ENCODE results near the gene PEX10. TPM values are rescaled to one million over a fixed set of nuclear protein-coding genes. Genes with fewer than 3 reads are reported as not detected.

Gene PEX10
- polyA plus RNA-seq, 5 donors, result 14.7 to 24.8 (median 18.3) TPM

- DNase-seq, result no peak
Measured at GRCh38 chr1:2406451-2407041, 5.8 kb downstream of the PEX10 start.

- no peak for DNase-seq
Measured at GRCh38 chr1:2405588-2406295, 6.6 kb downstream of the PEX10 start.

GRCh38 chr1:2404890-2405511, 7.4 kb downstream of the PEX10 start:
- no peak for DNase-seq

- no peak for DNase-seq
Measured at GRCh38 chr1:2404142-2404889, 8.0 kb downstream of the PEX10 start.

- no peak for DNase-seq
Measured at GRCh38 chr1:2403273-2403672, 9.1 kb downstream of the PEX10 start.

GRCh38 chr1:2402420-2402819, 9.9 kb downstream of the PEX10 start:
- DNase-seq, result no peak

GRCh38 chr1:2400950-2401649, 11.3 kb downstream of the PEX10 start:
- DNase-seq, result no peak

GRCh38 chr1:2400576-2400909, 11.8 kb downstream of the PEX10 start:
- no peak for DNase-seq

GRCh38 chr1:2399890-2400575, 12.3 kb downstream of the PEX10 start:
- no peak for DNase-seq

GRCh38 chr1:2398871-2399270, 13.5 kb downstream of the PEX10 start:
- no peak for DNase-seq

GRCh38 chr1:2397007-2397679, 15.2 kb downstream of the PEX10 start:
- DNase-seq, result no peak

- DNase-seq, result no peak
Measured at GRCh38 chr1:2396476-2396875, 15.9 kb downstream of the PEX10 start.

GRCh38 chr1:2396059-2396458, 16.3 kb downstream of the PEX10 start:
- DNase-seq, result no peak

- no peak for DNase-seq
Measured at GRCh38 chr1:2395245-2395644, 17.1 kb downstream of the PEX10 start.

- no peak for DNase-seq
Measured at GRCh38 chr1:2394761-2395160, 17.6 kb downstream of the PEX10 start.

GRCh38 chr1:2394220-2394619, 18.1 kb downstream of the PEX10 start:
- no peak for DNase-seq

- DNase-seq, result no peak
Measured at GRCh38 chr1:2393471-2393877, 18.9 kb downstream of the PEX10 start.

GRCh38 chr1:2392686-2393085, 19.7 kb downstream of the PEX10 start:
- no peak for DNase-seq

- no peak for DNase-seq
Measured at GRCh38 chr1:2391931-2392509, 20.3 kb downstream of the PEX10 start.

Data from right lung (tissue), 5 donors.